Measurements from ENCODE around the gene UCP1.

- TF ChIP-seq CTCF (conservative IDR thresholded peaks at IDR 0.05) (peak; percentile 74), ZFX (IDR thresholded peaks at IDR 0.05) (no peak)
Measured at GRCh38 chr4:140609548-140610425, 41.0 kb upstream of the UCP1 start.
